B cell (primary cell): ENCODE data around the gene TBC1D22A.

Experiments used
- CTCF ChIP-seq: fragments of 200-600 bp; IDR thresholded peaks from one replicate; pipeline ENCODE4 v1.8.0; 2022; ENCODE audit warnings: antibody characterized with exemption, mild to moderate bottlenecking
- EZH2 ChIP-seq: IDR thresholded peaks from 2 replicates; pipeline ENCODE4 v1.6.1; 2012; ENCODE audit warnings: borderline replicate concordance, low read depth, mild to moderate bottlenecking, moderate library complexity, low read length; ENCODE audit not compliant: insufficient read depth, poor library complexity, severe bottlenecking

GRCh38 chr22:47168441-47168840 is 406.0 kb downstream of the TBC1D22A start:
- TF ChIP-seq CTCF (no peak), EZH2 (no peak)
